ENCODE measurements around the gene CHM. TPM values are rescaled to one million over a fixed set of nuclear protein-coding genes. Genes with fewer than 3 reads are reported as not detected.
"Not testable (repeated sequence)": the region's sequence is repeated elsewhere in the genome, so short reads cannot be mapped to it uniquely, and the experiment has no call there.

The CHM gene
- total RNA-seq, 1 experiment from 2014 or later: 18.1 TPM

DNA sequence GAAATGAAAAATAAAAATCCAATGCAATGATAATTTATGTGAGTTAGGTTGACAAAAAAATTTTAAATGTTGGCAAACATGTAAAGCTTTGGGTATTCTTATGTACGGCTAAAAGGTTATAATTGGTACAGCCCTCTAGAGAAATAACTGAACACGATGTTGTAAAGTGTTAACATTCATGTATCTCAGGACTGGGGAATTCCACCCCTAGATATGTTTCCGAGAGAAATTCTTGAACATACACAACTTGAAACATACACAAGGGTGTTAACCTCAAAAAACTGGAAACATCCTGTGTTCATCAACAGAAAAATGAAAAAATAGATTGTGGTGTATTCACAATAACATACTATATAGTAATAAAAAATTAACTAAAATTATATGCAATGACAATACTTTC is 91.8 kb downstream of the CHM start:
- DNase-seq (ENCODE audit: low spot score) (no peak), ATAC-seq (no peak)
- H3K27ac Mint-ChIP-seq: no peak overlapping the region
- TF ChIP-seq, protein P1, sequence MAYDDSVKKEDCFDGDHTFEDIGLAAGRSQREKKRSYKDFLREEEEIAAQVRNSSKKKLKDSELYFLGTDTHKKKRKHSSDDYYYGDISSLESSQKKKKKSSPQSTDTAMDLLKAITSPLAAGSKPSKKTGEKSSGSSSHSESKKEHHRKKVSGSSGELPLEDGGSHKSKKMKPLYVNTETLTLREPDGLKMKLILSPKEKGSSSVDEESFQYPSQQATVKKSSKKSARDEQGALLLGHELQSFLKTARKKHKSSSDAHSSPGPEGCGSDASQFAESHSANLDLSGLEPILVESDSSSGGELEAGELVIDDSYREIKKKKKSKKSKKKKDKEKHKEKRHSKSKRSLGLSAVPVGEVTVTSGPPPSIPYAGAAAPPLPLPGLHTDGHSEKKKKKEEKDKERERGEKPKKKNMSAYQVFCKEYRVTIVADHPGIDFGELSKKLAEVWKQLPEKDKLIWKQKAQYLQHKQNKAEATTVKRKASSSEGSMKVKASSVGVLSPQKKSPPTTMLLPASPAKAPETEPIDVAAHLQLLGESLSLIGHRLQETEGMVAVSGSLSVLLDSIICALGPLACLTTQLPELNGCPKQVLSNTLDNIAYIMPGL (CRISPR knock-in tag; IDR thresholded peaks at IDR 0.05): no peak
- TF ChIP-seq, protein P2, sequence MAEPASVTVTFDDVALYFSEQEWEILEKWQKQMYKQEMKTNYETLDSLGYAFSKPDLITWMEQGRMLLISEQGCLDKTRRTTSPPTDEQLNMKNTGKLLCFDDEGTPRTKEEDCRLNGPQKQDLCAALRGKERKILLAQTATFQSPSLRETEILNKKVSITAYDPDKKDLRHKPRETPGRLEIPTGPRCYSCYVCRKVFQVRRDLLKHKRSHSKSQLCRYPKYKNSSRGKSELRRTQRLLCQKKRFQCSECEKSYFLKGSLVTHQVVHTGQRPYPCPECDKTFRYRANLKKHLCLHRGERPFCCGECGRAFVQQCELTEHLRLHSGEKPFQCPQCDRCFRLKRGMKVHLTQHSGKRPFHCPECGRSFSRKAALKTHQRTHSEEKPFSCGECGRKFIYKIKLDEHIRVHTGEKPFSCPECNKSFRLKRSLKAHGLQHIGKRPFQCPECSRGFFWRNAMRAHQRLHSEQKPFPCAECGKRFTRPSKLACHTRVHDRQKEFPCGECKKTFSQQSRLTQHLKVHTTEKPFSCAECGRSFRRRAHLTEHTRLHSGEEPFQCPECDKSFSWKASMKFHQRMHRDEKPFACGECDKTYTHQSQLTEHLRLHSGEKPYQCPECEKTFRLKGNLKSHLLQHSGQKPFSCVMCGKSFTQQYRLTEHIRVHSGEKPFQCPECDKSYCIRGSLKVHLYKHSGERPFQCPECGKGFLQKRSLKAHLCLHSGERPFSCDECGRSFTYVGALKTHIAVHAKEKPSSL (CRISPR knock-in tag; conservative IDR thresholded peaks at IDR 0.05): no peak
- TF ChIP-seq NFATC4 (CRISPR knock-in tag; IDR thresholded peaks at IDR 0.05): no peak
- TF ChIP-seq, protein P3, sequence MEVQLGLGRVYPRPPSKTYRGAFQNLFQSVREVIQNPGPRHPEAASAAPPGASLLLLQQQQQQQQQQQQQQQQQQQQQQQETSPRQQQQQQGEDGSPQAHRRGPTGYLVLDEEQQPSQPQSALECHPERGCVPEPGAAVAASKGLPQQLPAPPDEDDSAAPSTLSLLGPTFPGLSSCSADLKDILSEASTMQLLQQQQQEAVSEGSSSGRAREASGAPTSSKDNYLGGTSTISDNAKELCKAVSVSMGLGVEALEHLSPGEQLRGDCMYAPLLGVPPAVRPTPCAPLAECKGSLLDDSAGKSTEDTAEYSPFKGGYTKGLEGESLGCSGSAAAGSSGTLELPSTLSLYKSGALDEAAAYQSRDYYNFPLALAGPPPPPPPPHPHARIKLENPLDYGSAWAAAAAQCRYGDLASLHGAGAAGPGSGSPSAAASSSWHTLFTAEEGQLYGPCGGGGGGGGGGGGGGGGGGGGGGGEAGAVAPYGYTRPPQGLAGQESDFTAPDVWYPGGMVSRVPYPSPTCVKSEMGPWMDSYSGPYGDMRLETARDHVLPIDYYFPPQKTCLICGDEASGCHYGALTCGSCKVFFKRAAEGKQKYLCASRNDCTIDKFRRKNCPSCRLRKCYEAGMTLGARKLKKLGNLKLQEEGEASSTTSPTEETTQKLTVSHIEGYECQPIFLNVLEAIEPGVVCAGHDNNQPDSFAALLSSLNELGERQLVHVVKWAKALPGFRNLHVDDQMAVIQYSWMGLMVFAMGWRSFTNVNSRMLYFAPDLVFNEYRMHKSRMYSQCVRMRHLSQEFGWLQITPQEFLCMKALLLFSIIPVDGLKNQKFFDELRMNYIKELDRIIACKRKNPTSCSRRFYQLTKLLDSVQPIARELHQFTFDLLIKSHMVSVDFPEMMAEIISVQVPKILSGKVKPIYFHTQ (CRISPR knock-in tag; IDR thresholded peaks at IDR 0.05): no peak
- TF ChIP-seq TP53 (CRISPR knock-in tag; IDR thresholded peaks at IDR 0.05): no peak
- TF ChIP-seq, protein P4, sequence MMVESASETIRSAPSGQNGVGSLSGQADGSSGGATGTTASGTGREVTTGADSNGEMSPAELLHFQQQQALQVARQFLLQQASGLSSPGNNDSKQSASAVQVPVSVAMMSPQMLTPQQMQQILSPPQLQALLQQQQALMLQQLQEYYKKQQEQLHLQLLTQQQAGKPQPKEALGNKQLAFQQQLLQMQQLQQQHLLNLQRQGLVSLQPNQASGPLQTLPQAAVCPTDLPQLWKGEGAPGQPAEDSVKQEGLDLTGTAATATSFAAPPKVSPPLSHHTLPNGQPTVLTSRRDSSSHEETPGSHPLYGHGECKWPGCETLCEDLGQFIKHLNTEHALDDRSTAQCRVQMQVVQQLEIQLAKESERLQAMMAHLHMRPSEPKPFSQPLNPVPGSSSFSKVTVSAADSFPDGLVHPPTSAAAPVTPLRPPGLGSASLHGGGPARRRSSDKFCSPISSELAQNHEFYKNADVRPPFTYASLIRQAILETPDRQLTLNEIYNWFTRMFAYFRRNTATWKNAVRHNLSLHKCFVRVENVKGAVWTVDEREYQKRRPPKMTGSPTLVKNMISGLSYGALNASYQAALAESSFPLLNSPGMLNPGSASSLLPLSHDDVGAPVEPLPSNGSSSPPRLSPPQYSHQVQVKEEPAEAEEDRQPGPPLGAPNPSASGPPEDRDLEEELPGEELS (CRISPR knock-in tag; IDR thresholded peaks at IDR 0.05): no peak
- TF ChIP-seq, protein P5, sequence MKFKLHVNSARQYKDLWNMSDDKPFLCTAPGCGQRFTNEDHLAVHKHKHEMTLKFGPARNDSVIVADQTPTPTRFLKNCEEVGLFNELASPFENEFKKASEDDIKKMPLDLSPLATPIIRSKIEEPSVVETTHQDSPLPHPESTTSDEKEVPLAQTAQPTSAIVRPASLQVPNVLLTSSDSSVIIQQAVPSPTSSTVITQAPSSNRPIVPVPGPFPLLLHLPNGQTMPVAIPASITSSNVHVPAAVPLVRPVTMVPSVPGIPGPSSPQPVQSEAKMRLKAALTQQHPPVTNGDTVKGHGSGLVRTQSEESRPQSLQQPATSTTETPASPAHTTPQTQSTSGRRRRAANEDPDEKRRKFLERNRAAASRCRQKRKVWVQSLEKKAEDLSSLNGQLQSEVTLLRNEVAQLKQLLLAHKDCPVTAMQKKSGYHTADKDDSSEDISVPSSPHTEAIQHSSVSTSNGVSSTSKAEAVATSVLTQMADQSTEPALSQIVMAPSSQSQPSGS (CRISPR knock-in tag; IDR thresholded peaks at IDR 0.05; ENCODE audit: borderline replicate concordance, low read depth): no peak
- TF ChIP-seq, protein P6, sequence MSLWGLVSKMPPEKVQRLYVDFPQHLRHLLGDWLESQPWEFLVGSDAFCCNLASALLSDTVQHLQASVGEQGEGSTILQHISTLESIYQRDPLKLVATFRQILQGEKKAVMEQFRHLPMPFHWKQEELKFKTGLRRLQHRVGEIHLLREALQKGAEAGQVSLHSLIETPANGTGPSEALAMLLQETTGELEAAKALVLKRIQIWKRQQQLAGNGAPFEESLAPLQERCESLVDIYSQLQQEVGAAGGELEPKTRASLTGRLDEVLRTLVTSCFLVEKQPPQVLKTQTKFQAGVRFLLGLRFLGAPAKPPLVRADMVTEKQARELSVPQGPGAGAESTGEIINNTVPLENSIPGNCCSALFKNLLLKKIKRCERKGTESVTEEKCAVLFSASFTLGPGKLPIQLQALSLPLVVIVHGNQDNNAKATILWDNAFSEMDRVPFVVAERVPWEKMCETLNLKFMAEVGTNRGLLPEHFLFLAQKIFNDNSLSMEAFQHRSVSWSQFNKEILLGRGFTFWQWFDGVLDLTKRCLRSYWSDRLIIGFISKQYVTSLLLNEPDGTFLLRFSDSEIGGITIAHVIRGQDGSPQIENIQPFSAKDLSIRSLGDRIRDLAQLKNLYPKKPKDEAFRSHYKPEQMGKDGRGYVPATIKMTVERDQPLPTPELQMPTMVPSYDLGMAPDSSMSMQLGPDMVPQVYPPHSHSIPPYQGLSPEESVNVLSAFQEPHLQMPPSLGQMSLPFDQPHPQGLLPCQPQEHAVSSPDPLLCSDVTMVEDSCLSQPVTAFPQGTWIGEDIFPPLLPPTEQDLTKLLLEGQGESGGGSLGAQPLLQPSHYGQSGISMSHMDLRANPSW (CRISPR knock-in tag; conservative IDR thresholded peaks at IDR 0.05; ENCODE audit: low read depth): no peak
- TF ChIP-seq, protein P7, sequence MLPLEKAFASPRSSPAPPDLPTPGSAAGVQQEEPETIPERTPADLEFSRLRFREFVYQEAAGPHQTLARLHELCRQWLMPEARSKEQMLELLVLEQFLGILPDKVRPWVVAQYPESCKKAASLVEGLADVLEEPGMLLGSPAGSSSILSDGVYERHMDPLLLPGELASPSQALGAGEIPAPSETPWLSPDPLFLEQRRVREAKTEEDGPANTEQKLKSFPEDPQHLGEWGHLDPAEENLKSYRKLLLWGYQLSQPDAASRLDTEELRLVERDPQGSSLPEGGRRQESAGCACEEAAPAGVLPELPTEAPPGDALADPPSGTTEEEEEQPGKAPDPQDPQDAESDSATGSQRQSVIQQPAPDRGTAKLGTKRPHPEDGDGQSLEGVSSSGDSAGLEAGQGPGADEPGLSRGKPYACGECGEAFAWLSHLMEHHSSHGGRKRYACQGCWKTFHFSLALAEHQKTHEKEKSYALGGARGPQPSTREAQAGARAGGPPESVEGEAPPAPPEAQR (CRISPR knock-in tag; IDR thresholded peaks at IDR 0.05): no peak
- TF ChIP-seq, protein P8, sequence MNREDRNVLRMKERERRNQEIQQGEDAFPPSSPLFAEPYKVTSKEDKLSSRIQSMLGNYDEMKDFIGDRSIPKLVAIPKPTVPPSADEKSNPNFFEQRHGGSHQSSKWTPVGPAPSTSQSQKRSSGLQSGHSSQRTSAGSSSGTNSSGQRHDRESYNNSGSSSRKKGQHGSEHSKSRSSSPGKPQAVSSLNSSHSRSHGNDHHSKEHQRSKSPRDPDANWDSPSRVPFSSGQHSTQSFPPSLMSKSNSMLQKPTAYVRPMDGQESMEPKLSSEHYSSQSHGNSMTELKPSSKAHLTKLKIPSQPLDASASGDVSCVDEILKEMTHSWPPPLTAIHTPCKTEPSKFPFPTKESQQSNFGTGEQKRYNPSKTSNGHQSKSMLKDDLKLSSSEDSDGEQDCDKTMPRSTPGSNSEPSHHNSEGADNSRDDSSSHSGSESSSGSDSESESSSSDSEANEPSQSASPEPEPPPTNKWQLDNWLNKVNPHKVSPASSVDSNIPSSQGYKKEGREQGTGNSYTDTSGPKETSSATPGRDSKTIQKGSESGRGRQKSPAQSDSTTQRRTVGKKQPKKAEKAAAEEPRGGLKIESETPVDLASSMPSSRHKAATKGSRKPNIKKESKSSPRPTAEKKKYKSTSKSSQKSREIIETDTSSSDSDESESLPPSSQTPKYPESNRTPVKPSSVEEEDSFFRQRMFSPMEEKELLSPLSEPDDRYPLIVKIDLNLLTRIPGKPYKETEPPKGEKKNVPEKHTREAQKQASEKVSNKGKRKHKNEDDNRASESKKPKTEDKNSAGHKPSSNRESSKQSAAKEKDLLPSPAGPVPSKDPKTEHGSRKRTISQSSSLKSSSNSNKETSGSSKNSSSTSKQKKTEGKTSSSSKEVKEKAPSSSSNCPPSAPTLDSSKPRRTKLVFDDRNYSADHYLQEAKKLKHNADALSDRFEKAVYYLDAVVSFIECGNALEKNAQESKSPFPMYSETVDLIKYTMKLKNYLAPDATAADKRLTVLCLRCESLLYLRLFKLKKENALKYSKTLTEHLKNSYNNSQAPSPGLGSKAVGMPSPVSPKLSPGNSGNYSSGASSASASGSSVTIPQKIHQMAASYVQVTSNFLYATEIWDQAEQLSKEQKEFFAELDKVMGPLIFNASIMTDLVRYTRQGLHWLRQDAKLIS (CRISPR knock-in tag; IDR thresholded peaks at IDR 0.05; ENCODE audit: borderline replicate concordance): no peak
- TF ChIP-seq HMGA2 (CRISPR knock-in tag; IDR thresholded peaks at IDR 0.05): no peak
- TF ChIP-seq RELA (CRISPR knock-in tag; IDR thresholded peaks at IDR 0.05; ENCODE audit: borderline replicate concordance): no peak
- no peak for TF ChIP-seq FOXP1 (CRISPR knock-in tag; IDR thresholded peaks at IDR 0.05; ENCODE audit: borderline replicate concordance)
- no peak for TF ChIP-seq ZNF219 (CRISPR knock-in tag; IDR thresholded peaks at IDR 0.05; ENCODE audit: borderline replicate concordance)
- no peak for TF ChIP-seq JAZF1 (CRISPR knock-in tag; IDR thresholded peaks at IDR 0.05)
- ChIA-PET CTCF (no interaction called here), POLR2A (no interaction called here)
- peaks cover 15% of the 10 kb centered on the region for H3K36me3 Mint-ChIP-seq
- H3K4me1 Mint-ChIP-seq: no peaks in the 10 kb centered on the region
- H3K27me3 Mint-ChIP-seq (ENCODE audit: low read depth): no peaks in the 10 kb centered on the region
- H3K4me3 Mint-ChIP-seq: no peak overlapping the region
- H3K9me3 Mint-ChIP-seq: no peaks in the 10 kb centered on the region

DNA sequence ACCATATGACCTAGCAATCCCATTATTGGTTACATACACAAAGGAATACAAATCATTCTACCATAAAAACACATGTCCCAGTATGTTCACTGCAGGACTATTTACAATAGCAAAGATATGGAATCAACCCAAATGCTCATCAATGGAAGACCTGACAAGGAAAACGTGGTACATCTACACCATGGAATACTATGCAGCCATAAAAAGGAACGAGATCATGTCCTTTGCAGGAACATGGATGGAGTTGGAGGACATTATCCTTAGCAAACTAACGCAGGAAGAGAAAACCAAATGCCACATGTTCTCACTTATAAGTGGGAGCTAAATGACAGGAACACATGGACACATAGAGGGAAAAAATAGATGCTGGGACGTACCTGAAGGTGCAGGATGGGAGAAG is 102.6 kb downstream of the CHM start:
- CTCF ChIA-PET; ATAC-seq; H3K27ac Mint-ChIP-seq; H3K4me3 Mint-ChIP-seq; H3K27me3 Mint-ChIP-seq (ENCODE audit: low read depth); DNase-seq (ENCODE audit: low spot score); POLR2A ChIA-PET; H3K4me1 Mint-ChIP-seq: not testable (repeated sequence)
- Mint-ChIP-seq H3K36me3 (peaks cover 40% of the 10 kb centered on the region), H3K9me3 (peaks cover 19% of the 10 kb centered on the region)

All from WTC11 (cell line).